ENCODE results near the gene GATA1. TPM values are rescaled to one million over a fixed set of nuclear protein-coding genes. Genes with fewer than 3 reads are reported as not detected.

The GATA1 gene
- total RNA-seq, 1 donor, result not detected

GRCh38 chrX:48761674-48762471, 24.5 kb upstream of the GATA1 start, which contains the start of gene GLOD5:
GLOD5 (plus strand) TSS chrX:48761747; CDS start chrX:48761791, 44 bp downstream.
- H3K4me3 ChIP-seq (ENCODE audit: low read depth, low read length), result no peak within 1 kb of the TSS
- TF ChIP-seq CTCF (IDR thresholded peaks at IDR 0.05; ENCODE audit: insufficient read depth, low read depth, low read length), result peak; percentile 31
- peak; percentile 17 for DNase-seq (ENCODE audit: low read depth)

- DNase-seq (ENCODE audit: low read depth), result no peak
- no peak for TF ChIP-seq CTCF (IDR thresholded peaks at IDR 0.05; ENCODE audit: insufficient read depth, low read depth, low read length)
- H3K4me3 ChIP-seq (ENCODE audit: low read depth, low read length), result no peak overlapping the region
Measured at GRCh38 chrX:48769230-48769629, 17.2 kb upstream of the GATA1 start.

GRCh38 chrX:48770296-48770695, 16.1 kb upstream of the GATA1 start:
- no peak for TF ChIP-seq CTCF (IDR thresholded peaks at IDR 0.05; ENCODE audit: insufficient read depth, low read depth, low read length)
- no peak for DNase-seq (ENCODE audit: low read depth)
- H3K4me3 ChIP-seq (ENCODE audit: low read depth, low read length), result no peak overlapping the region

- no peak overlapping the region for H3K4me3 ChIP-seq (ENCODE audit: low read depth, low read length)
- no peak for DNase-seq (ENCODE audit: low read depth)
- no peak for TF ChIP-seq CTCF (IDR thresholded peaks at IDR 0.05; ENCODE audit: insufficient read depth, low read depth, low read length)
Measured at GRCh38 chrX:48772602-48773001, 13.8 kb upstream of the GATA1 start.

GRCh38 chrX:48776818-48777439, 9.5 kb upstream of the GATA1 start:
- TF ChIP-seq CTCF (IDR thresholded peaks at IDR 0.05; ENCODE audit: insufficient read depth, low read depth, low read length), result no peak
- DNase-seq (ENCODE audit: low read depth), result no peak
- H3K4me3 ChIP-seq (ENCODE audit: low read depth, low read length), result no peak overlapping the region

GRCh38 chrX:48779399-48779798, 7.0 kb upstream of the GATA1 start:
- TF ChIP-seq CTCF (IDR thresholded peaks at IDR 0.05; ENCODE audit: insufficient read depth, low read depth, low read length), result no peak

More at GRCh38 chrX:48779399-48779798, 7.0 kb upstream of the GATA1 start:
- DNase-seq (ENCODE audit: low read depth), result no peak
- no peak overlapping the region for H3K4me3 ChIP-seq (ENCODE audit: low read depth, low read length)

Measured in fibroblast of villous mesenchyme (primary cell).